Measurements from ENCODE around the gene ARF3. TPM values are rescaled to one million over a fixed set of nuclear protein-coding genes. Genes with fewer than 3 reads are reported as not detected.

The ARF3 gene
- total RNA-seq, 1 experiment from 2014 or later = 166 TPM

GRCh38 chr12:48924617-48925303 lies 32.5 kb downstream of the ARF3 start:
- peaks cover 12 to 28% of the 10 kb centered on the region in 2 experiments; a peak in 3 of 4 replicates for H3K36me3 ChIP-seq (ENCODE audit: control insufficient read depth in 1 of 2, insufficient read depth in 2 of 2, low read length in 2 of 2)
- ChIA-PET RAD21 (ENCODE audit: low non-redundant PET in 1 of 2, low total read pairs in 2 of 2, uncharacterized antibody in 2 of 2, unreplicated experiment in 2 of 2) (no interaction called here), POLR2A (no interaction called here), CTCF (no interaction called here)
- no peak overlapping the region for H3K9ac ChIP-seq (ENCODE audit: low read length)
- intact Hi-C loops (cut with micrococcal nuclease) = no loop called here
- H4K20me1 ChIP-seq (ENCODE audit: insufficient read depth) = no peaks in the 10 kb centered on the region
- no peaks in the 10 kb centered on the region for H3K79me2 ChIP-seq (ENCODE audit: insufficient read depth, low read length)
- H3K27me3 ChIP-seq (ENCODE audit: insufficient read depth, low read length) = no peaks in the 10 kb centered on the region
- H3K4me1 ChIP-seq (ENCODE audit: control insufficient read depth in 1 of 2, insufficient read depth in 2 of 2, low read length in 2 of 2) = no peaks in the 10 kb centered on the region
- DNase-seq (ENCODE audit: low read depth, low spot score) = no peak
- no peak for ATAC-seq
- TF ChIP-seq CTCF (IDR thresholded peaks at IDR 0.05 in 2 of 3, conservative IDR thresholded peaks at IDR 0.05 in 1 of 3; ENCODE audit: borderline replicate concordance in 1 of 3, insufficient read depth in 1 of 3, low read depth in 2 of 3, low read length in 2 of 3) (no peak), FOSL1 (IDR thresholded peaks at IDR 0.05; ENCODE audit: low read depth) (no peak), TCF7L2 (IDR thresholded peaks at IDR 0.05; ENCODE audit: borderline replicate concordance, extremely low read depth, insufficient read depth, insufficient read length) (no peak), CEBPB (IDR thresholded peaks at IDR 0.05; ENCODE audit: low read depth) (no peak), POLR2A (IDR thresholded peaks at IDR 0.05; ENCODE audit: borderline replicate concordance, extremely low read depth, insufficient read depth, insufficient read length) (no peak), ZFX (IDR thresholded peaks at IDR 0.05) (no peak), SIN3A (IDR thresholded peaks at IDR 0.05; ENCODE audit: low read depth) (no peak), ATF3 (IDR thresholded peaks at IDR 0.05) (no peak), SP1 (IDR thresholded peaks at IDR 0.05; ENCODE audit: low read depth) (no peak), EZH2 (IDR thresholded peaks at IDR 0.05) (no peak), ELF1 (IDR thresholded peaks at IDR 0.05; ENCODE audit: borderline replicate concordance, low read depth) (no peak), JUND (IDR thresholded peaks at IDR 0.05) (no peak), YY1 (IDR thresholded peaks at IDR 0.05; ENCODE audit: extremely low read depth, insufficient replicate concordance, low read depth, low read length) (no peak), MAX (IDR thresholded peaks at IDR 0.05) (no peak), SRF (IDR thresholded peaks at IDR 0.05; ENCODE audit: low read depth) (no peak), REST (IDR thresholded peaks at IDR 0.05; ENCODE audit: low read depth) (no peak), RAD21 (IDR thresholded peaks at IDR 0.05; ENCODE audit: low read depth) (no peak), ZNF274 (IDR thresholded peaks at IDR 0.05; ENCODE audit: low read depth, low read length) (no peak)
- no peak overlapping the region for H3K27ac ChIP-seq (ENCODE audit: low read depth, low read length)
- H3K9me2 ChIP-seq (ENCODE audit: insufficient read depth) = no peaks in the 10 kb centered on the region
- no peak overlapping the region for H3K4me3 ChIP-seq (replicated peaks in 1 of 2; ENCODE audit: low read depth in 1 of 2, low read length in 2 of 2)
- H3K4me2 ChIP-seq (ENCODE audit: low read length) = no peak overlapping the region
- BruUV-seq (replicated peaks) = no TSS peak
- no peaks in the 10 kb centered on the region for H3K9me3 ChIP-seq (ENCODE audit: control insufficient read depth in 1 of 2, insufficient read depth in 1 of 2, low read depth in 1 of 2, low read length in 2 of 2)
- no peak overlapping the region for H2AFZ ChIP-seq (ENCODE audit: low read depth, low read length, poor library complexity, severe bottlenecking)

Measured in HCT116 (cell line).